Anterior cingulate cortex (tissue), 58 donors: ENCODE measurements around the gene RAB11FIP4.

Experiments
- DNase-seq, 58 donors: peaks; one replicate each; lab custom pipeline; 2025; lab: John Stamatoyannopoulos, UW

The RAB11FIP4 gene

DNA sequence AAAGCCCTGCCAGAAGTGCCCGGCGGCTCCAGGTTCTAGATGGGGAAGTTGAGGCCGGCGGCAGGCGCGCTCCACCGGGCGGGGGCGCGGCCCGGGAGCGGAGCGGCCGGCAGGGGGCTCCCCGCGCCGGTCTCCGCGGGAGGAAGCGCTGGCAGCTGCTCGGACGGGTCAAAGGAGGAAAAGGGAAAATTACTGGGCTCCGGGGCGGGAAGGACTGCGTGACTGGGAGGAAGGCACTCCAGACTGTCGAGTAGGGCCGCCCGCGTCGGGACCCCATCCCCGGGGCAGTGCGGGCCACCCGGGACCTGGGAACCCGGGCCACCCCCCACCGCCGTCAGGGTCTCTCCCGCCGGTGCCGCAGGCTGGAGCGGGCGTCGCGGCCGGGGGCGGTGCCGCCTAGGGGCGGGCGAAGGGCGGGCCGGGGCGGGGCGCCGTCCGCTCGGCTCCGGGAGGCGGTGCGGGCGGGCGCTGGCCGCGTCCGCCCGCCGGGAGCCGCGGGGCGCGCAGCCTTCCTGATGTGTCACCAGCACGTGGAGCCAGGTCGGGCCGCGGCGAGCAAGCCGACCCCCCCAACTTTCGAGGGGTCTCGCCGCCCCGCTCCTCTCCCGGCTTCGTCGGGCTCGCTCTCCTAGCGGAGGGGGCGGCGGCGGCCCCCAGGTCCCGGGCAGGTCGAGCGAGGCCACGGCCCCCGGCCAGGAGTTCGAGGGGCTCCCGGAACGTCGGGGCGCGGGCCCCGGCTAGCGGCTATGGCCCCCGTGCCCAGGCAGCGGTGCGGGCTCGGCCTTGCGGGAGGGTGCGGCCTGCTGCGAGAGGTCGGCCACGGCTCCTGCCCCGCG, 167.5 kb downstream of the RAB11FIP4 start:
- peak in 52 of 58 donors; percentile 5 to 90 (median 60) for DNase-seq

DNA sequence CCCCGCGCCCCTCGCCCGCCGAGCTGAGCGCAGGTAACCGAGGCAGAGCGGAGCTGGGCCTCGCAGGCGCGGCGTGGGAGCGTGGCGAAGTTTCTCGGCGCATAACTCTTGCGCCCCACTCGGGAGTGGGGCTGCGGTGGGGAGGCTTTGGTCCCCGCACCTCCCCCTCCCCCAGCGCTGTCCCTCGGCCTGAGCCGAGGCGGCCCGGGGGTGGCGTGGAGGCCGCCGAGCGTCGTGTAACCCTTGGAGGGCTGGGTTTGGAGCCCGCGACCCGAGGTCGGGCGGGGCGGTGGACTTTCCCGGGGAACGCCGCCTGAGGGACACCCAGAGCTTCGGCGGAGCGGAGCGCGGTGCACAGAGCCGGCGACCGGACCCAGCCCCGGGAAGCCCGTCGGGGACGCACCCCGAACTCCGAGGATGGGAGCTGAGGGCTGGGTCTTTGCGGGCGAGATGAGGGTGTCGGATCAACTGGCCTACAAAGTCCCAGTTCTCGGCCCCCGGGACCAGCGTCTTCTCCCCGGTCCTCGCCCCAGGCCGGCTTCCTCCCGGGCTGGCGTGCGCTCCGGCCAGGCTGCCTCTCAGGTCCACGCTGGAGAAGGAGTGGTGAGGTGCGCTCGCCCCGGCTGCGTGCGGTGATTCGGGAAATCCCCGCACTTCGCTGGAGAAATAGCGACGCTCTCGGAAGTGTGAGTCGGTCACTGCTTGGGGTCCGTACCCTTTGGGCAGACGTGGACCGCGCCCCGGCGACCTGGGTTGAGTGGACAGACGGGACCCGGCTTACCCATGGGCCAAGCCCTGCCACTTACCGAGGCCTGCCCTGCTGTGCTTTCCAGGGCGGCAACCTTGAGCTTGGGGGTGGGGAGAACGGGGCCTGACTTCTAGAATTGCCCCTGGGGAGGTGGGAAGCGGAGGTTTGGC, 168.4 kb downstream of the RAB11FIP4 start:
- DNase-seq: no peak

DNA sequence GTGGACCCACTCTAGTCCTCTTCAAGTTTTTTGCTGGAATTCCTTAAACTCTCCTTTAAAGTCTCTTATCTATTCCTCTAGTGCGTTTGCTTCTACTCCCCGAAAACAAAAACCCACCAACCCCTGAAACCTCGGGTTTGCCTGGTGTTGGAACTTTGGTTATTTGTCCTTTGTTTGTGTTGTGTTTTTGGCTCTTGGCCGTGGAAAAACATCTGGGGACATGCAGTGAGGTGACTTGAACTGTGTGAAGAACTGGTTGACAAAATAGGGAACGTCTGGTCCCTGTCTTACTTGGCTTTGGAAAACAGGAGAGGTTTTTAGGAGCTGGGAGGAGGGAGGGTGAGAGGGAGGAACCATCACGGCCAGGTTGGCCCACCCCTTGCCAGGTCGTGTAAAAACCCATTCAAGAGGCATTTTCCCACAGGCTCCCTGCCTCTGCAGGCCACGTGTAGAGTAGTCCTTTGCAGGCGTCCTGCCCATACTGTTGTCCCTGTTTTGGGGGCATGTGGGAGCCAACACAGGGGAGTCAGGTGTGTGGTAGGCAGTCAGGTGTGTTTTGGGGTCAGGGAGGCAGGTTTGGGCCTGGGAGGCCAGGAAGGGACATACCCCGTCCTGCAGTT, 169.3 kb downstream of the RAB11FIP4 start:
- DNase-seq: no peak

DNA sequence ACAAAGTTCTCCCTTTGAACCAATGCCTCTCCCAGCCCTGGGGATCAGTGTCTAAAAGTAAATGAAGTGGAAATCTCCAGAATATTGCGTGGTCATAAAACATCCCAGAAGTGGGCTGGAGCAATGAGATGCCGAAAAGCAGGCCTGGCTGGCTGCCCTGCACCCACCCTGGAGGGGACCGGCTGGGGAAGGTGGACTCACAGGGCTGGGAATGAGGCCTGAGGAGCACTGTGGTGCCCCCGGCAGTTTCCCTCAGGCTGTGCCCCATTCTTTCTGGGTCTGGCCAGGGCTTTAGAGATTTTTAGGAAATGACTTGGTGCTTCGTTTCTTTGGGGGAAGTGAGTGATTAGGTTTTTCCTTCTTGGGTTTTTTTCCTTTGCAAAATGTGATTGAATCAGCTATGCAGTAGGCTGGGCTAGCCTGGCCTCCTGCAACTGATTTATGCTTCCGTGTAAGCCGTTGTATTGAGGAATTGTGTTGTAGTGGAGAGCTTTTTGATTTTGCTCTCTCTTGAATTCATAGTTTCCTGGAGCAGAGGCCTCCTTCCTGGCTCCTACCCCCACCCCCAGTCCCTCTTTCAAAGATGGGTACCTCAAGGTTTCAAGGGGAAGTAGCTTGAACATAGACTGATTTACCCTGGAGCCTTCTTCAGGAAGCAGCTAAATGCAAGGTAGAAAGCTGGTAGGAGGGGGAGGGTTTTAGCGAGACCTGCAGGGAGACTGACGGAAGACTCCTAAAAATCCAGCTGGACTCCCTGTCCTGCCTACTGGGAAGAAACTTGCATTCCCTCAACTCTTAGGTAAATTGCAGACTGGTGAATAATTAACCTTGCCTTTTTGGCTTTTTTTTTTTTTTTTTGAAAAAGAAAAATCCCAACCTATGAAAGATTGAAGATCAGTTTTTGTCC, 170.2 kb downstream of the RAB11FIP4 start:
- peak in 2 of 58 donors; percentile 14 to 27 for DNase-seq

DNA sequence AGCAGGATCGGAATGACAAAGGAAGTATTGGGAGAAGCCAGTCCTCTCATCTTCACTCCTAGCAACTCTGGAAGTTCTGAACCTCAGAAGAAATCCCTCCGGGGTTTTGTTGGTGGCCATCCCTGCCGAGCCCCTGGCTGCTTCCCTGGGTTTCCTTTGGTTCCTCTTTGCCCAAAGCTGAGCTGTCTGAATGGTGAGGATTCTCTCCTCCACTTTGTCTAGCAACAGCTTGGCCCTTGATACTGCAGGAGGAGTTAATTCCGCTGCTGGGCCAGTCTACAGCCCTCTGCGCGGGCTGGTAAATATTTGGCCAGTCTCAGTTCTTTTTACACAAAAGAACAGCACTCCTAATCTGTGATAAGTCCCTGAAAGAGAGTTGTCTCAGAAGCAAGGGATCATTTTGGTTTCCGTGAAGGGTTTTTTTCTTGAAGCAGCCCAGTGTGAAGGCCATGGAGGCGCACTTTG, 170.9 kb downstream of the RAB11FIP4 start:
- DNase-seq: no peak

DNA sequence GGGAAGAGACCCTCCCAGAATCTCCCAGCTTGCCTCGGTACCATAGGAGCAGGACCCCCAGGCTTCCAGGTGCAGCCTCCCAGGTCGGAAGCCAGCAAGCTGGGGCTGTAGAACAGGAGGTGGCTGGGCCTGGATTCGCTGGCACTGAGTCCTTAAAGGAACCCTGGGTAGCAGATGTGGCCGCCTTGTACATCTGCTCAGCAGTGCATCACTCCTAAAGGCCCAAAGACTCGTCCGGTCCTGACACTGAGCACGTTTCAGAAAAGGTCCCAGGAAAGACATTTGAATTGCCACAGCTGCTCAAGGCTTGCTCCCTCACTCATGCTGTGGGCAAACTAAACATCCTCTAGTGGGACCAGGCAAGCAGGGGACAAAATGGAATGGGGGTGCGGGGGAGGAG, 172.8 kb downstream of the RAB11FIP4 start:
- DNase-seq: no peak

DNA sequence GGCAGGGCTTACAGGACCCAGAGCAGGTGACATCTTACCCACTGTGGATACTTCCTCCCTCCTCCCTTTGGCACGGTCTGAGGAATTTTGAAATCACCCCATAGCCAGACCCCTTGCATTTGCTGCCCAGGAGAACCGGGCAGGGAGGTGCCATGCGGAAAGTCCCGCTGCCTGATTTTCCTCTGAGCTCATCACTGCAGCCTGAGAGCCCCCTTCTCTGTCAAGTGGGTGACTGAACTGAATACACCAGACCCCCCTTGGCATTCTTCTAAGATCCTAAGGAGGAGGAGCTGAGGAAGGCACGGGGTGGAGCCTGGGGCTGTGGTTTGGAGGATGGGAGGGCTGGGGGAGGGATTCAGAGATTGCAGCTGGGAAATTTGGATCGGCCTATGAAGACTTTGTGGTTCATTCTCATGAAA, 173.4 kb downstream of the RAB11FIP4 start:
- DNase-seq: no peak

DNA sequence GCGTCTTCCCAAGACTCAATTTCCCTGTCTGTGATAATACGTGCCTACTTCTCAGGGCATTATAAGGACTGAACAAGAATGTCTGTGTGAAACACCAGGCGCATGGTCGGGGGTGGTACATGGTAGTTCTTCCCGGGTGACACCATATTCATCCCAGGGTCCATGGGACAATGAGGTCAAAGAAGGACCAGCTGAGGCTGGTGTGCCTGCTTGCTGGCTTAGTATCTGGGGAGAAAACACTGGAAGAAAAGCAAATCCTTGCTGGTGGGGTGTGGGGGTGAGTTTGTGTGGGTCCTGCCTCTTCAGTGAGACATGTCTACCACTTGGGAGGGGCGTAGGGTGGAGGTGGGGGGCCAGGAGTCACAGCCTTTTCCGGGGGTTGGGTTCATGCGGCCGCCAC, 174.2 kb downstream of the RAB11FIP4 start:
- DNase-seq: no peak

DNA sequence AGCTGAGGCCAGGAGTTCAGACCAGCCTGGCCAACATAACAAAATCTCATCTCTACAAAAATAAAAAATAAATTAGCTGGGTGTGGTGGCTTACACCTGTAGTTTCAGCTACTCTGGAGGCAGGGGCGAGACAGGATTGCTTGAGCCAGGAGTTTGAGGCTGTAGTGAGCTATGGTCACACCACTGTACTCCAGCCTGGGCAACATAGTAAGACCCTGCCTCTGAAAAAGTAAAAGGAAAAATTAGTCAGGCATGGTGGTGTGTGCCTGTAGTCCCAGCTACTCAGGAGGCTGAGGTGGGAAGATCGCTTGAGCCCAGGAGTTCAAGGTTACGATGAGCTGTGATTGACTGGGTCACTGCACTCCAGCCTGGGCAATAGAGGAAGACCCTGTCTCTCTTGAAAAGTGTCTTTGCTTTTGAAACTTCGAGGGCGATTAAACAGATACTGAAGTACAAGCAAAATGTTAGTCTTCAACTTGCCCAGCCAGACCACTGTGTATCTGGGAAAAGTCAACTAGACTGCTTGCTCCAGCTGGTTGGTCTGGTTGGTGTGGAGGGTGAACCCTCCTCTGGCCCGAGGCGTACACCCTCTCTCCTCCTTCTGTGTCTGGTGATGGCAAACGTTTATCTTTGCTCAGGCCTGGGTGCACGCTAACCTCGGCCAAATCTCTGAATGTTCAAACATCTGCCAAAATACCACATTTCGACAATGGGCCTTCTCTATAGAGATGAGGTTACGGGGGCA, 174.9 kb downstream of the RAB11FIP4 start:
- no peak for DNase-seq

DNA sequence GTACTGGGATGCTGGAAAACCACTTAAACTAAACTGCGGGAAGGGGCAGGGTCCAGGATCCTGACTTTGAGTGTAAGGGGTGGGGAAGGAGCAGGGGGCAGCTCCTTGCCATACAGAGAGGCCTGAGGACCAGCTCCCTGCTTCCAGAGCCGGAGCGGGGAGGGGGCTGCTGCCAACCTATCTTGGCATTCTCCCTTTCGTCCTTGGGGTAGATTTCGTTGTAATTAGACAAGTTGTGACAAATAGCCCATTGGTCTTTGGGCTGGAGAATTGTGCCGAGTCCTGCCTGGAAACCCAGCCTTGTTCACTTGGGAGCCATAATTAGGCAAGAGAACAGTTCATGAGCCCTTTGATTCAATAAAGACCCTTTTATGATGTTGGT, 175.5 kb downstream of the RAB11FIP4 start:
- peak in 2 of 58 donors; percentile 33 to 34 for DNase-seq

DNA sequence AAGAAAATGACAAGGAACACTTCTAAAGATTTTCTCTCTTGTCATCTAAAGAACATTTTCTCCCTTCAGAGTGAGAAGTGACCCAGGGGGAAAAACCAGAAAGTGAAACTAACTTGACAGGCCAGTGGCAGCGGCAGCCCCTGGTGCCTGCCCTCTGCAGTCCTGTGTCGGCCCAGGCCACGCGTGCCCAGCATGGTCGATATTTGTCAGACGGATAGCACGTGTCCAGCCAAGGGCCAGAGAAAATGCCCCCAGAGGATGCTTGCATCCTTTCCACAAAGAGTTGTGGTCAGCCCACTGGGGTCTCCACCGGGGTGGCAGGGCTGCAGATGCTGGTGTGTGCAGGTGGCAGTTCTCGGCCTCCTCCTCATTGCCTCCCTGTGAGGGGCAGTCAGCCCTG, 176.6 kb downstream of the RAB11FIP4 start:
- DNase-seq: peak in 3 of 58 donors; percentile 15 to 22 (median 19)

DNA sequence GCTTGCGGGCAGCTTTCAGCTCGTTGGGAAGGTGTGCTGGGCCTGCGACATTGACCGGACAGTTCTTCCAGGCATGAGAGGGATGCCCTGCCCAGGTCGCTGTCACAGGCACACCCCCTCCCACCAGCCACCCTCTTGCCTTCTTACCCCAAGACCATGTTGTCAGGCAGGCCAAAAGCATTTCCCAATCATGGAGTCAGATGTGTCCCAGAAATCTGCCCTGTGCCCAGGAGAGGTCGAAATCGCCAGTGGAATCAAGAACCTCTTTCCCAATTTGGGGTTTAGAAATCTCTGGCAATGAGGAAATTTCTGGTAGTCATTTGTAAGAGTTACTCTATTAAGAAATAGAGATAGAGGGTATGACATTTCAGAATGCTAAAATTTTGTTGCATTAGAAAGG, 177.1 kb downstream of the RAB11FIP4 start:
- no peak for DNase-seq

DNA sequence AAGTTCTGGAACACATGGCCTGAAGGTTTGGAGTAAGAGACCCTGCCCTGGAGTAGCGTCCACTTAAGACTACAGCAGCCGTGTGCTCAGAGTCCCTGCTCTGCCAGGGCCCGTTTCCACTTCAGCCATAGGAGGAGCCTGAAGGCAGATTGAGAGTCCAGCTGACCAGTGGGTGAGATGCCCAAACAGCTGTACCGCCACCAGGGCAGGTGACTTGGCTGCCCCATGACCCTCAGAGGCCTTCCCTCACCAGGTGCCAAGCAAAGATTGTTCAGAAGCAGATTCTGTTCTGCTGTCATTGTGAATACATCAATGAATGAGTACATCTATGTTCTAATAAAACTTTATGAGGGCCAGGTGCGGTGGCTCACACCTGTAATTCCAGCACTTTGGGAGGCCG, 178.8 kb downstream of the RAB11FIP4 start:
- no peak for DNase-seq

DNA sequence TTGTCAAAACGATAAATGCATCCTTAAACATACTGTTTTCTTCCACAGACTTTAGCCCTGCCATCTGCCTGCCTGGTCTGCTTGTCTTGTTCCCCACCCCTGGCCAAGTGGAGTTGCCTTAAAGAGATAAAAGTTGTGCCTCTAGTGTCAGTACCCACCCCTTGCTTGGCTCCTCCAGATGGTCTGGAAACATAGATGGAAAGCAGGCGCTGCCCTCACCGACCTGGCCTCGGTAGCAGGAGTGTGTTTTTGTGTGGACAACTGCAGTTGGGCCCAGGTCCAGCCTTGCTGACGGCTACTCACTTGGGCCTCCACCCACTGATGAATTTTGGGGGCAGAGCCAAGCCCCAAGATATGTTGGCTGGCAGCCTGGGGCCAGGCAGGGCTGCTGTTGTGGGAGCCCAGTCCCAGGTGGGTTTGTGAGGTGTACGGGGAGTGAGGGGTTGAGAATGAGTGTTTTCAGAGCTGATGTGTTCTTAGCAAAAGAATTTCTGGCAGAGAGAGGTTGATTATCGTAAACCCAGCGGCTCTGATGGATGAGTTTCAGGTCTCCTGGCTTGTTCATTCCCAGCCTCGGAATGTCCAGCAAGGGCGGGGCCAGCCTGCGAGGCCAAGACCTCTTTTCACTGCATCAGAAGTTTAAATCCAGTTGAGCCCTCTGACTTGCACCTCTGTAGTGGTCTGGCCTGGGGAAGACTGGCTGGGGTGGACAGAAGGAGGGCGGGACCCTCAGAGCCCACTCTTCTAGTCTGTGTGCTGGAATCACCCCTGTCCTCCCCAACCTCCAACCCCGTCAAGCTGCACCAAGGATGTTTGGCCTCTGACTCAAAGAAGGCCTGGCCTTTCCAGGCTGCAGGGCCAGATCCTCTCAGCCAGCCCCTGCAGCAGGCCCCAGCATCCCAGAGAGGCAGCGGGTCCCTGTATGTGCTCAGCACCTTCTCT, 179.7 kb downstream of the RAB11FIP4 start:
- DNase-seq: peak in 1 of 58 donors; percentile 12

DNA sequence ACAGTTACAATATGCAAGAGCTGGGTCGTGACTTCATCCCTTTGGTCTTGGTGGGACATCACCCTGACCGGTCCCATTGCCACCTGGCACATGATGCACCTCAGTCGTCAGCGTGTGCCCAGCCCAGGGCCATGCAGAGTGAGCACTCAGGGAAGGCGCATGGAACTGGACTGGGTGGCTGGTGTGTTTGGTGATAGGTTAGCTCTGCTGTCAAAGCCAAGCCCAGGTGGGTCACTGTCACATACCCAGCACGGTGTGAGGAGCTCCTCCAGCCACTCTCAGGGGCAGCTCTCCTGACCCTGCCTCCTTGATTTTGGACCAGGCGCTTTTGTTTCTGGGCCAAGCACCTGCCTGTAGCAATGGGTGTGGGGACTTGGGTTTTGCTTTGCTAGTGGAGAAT, 180.9 kb downstream of the RAB11FIP4 start:
- no peak for DNase-seq

DNA sequence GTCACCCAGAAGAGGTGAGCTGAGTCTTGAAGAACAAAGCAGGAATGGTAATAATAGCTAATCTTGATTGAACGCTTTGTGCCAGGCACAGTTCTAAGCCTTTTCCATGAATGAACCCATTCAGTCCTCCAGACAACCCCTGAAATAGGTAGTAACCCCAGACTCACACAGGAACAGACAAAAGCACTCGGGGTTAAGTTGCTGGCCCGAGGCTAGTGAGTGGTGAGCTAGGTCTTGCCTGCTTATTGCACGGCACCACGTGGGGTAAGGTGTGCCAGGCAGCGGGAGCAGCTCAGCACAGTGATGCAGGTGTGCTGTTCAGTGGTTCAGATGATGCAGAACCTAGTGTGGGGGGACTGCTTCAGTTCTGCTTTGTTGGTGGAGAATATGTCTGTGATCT, 181.6 kb downstream of the RAB11FIP4 start:
- no peak for DNase-seq

DNA sequence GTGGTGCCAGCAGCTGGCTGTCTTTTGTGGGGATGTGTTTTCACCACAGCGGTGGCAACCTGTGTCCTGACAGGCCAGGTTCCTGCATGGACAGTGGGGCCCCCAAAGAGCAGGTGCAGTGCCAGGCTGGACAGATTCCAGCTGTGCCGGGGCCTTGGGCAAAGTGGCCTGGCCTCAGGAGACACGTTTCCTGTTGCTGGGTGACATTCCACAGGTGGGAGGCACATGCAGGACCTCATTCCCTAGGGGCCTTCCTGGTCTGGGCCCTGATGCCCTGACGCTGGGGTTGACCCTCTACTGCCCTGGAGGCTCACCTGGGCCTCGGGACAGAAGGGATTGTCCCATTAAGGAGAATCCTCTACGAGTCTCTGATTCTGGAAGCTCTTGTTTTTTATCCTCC, 182.4 kb downstream of the RAB11FIP4 start:
- DNase-seq: no peak

DNA sequence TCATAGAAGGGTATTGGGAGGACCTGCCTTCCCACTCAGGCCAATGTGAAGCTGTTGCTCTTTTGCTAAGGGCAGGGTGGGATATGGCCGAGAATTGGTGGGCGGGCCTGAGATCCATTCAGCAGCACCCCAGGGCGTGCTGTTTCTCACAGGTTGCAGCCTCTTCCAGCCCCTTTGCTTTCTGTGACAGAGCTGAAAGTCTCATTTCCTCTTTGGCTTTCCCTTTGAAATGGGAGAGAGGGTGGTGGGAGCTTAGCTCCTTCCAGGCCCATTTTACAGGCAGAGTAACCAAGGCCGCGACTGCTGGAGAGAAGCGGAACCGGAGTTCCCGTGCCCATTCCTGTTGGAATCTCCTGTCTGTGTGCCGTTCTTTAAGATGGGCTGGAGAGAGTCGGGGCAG, 183.0 kb downstream of the RAB11FIP4 start:
- DNase-seq: no peak
